ENCODE data around the gene TRPM5. TPM values are rescaled to one million over a fixed set of nuclear protein-coding genes. Genes with fewer than 3 reads are reported as not detected.

TRPM5 gene
- total and polyA plus RNA-seq, 2 of the 8 experiments (the other 6 are each of a cell fraction or from before 2014, with no cell fraction given) = 0.02 TPM; not detected in 1

DNA sequence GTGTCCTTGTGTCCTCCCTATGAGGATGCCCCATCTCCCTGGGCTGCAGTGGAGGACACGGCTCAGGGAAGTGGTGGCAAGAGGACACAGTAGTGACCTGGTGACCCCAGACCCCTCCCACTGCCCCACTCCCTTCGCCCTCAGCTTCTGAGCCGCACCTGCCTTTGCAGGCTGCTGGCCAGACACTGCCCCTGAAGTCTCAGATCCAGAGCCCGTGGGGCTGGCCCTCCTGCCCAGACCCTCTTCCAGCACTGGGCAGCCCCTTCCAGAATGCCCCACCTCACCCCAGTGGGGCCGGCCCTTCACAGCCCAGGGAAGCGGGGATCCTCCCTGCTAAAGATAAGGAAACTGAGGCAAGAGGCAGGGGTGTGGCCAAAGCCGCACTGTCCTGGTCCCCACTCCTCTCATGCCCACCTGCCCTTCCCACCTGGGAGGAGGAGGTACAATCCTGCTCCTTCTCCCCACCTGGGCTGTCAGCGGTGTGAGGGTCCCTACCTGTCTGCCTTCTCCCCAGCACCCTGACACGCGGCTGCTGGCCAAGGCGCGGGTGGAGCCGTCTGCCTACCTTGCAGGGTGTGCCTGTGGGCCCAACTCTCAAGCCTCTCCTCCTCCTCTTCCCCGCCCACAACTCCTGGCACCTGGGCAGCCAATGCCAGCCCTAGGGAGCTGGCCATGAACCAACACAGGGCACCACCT is 17.3 kb downstream of the TRPM5 start (continued):
- TF ChIP-seq, protein P1, sequence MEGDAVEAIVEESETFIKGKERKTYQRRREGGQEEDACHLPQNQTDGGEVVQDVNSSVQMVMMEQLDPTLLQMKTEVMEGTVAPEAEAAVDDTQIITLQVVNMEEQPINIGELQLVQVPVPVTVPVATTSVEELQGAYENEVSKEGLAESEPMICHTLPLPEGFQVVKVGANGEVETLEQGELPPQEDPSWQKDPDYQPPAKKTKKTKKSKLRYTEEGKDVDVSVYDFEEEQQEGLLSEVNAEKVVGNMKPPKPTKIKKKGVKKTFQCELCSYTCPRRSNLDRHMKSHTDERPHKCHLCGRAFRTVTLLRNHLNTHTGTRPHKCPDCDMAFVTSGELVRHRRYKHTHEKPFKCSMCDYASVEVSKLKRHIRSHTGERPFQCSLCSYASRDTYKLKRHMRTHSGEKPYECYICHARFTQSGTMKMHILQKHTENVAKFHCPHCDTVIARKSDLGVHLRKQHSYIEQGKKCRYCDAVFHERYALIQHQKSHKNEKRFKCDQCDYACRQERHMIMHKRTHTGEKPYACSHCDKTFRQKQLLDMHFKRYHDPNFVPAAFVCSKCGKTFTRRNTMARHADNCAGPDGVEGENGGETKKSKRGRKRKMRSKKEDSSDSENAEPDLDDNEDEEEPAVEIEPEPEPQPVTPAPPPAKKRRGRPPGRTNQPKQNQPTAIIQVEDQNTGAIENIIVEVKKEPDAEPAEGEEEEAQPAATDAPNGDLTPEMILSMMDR (IDR thresholded peaks at IDR 0.05; ENCODE audit: control extremely low read depth in 1 of 3, insufficient read depth in 1 of 3, low read depth in 1 of 3, low read length in 3 of 3) = no peak
- TF ChIP-seq YY1 (IDR thresholded peaks at IDR 0.05; ENCODE audit: low read depth, low read length) = no peak
- no peak for TF ChIP-seq TEAD4 (IDR thresholded peaks at IDR 0.05; ENCODE audit: low read depth, low read length)
- TF ChIP-seq CEBPB (IDR thresholded peaks at IDR 0.05; ENCODE audit: low read depth, low read length) = no peak
- no peak for TF ChIP-seq GABPA (IDR thresholded peaks at IDR 0.05; ENCODE audit: borderline replicate concordance, insufficient read depth, low read length)
- TF ChIP-seq GTF2F1 (IDR thresholded peaks at IDR 0.05; ENCODE audit: borderline replicate concordance, low read depth, low read length) = no peak
- TF ChIP-seq NRF1 (IDR thresholded peaks at IDR 0.05; ENCODE audit: low read depth, low read length) = no peak
- TF ChIP-seq POU5F1 (IDR thresholded peaks at IDR 0.05; ENCODE audit: low read depth, low read length) = no peak
- no peak for TF ChIP-seq CHD1 (IDR thresholded peaks at IDR 0.05; ENCODE audit: low read depth, low read length)
- TF ChIP-seq ZNF274 (IDR thresholded peaks at IDR 0.05; ENCODE audit: borderline replicate concordance, extremely low read depth, low read length) = no peak
- no peak for TF ChIP-seq KDM4A (IDR thresholded peaks at IDR 0.05; ENCODE audit: low read depth, low read length, severe bottlenecking)

Data from H1 (cell line).